ENCODE measurements around the gene EVA1A. TPM values are rescaled to one million over a fixed set of nuclear protein-coding genes. Genes with fewer than 3 reads are reported as not detected.

The EVA1A gene
- total RNA-seq, 3 donors from 2014 or later (not counting 1 experiment from before 2014, with no cell fraction given), result not detected

DNA sequence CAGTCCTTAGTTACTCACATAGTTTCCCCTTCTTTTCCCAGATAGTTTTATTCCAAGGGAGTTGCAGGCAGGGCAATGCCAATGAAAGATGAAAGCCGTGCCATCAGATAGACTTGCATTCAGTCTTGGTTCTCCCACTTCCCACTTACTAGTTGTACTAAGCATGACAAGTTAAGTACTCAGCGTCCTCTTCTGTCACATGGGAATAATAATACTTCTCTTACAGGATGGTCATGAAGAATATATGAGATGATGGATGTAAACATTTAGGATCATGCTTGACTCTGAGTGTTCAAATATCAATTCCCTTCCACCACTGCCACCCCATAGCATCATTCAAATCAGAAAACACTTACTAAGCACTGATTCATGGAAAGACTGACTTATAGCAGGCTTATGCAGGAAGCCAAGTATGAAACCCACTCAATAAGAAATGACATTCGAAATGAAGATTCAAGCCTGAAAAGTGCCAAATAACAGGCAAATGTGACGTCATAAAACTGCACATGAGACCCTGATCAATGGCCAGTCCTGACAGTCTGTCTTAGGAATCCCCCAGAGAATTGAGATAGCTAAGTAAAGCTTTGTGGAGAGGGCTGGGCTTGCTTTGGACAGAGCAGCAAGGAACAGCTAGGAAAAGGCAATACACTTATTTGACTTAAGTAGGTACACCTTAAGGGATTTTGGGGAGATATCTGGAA, 11.1 kb upstream of the EVA1A start:
- TF ChIP-seq, protein P1, sequence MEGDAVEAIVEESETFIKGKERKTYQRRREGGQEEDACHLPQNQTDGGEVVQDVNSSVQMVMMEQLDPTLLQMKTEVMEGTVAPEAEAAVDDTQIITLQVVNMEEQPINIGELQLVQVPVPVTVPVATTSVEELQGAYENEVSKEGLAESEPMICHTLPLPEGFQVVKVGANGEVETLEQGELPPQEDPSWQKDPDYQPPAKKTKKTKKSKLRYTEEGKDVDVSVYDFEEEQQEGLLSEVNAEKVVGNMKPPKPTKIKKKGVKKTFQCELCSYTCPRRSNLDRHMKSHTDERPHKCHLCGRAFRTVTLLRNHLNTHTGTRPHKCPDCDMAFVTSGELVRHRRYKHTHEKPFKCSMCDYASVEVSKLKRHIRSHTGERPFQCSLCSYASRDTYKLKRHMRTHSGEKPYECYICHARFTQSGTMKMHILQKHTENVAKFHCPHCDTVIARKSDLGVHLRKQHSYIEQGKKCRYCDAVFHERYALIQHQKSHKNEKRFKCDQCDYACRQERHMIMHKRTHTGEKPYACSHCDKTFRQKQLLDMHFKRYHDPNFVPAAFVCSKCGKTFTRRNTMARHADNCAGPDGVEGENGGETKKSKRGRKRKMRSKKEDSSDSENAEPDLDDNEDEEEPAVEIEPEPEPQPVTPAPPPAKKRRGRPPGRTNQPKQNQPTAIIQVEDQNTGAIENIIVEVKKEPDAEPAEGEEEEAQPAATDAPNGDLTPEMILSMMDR (IDR thresholded peaks at IDR 0.05), result no peak
- Histone ChIP-seq H3K4me3 (ENCODE audit: low read length) (no peak overlapping the region), H3K4me1 (ENCODE audit: control insufficient read depth, insufficient read depth, low read length) (no peaks in the 10 kb centered on the region), H3K27me3 (ENCODE audit: control insufficient read depth, insufficient read depth, low read length) (peaks cover 5% of the 10 kb centered on the region), H3K36me3 (ENCODE audit: control insufficient read depth, insufficient read depth, low read length) (no peaks in the 10 kb centered on the region), H3K27ac (ENCODE audit: low read length) (no peak overlapping the region), H3K9me3 (ENCODE audit: control insufficient read depth, insufficient read depth, low read length) (no peaks in the 10 kb centered on the region)
- H3K36me3 Mint-ChIP-seq, result no peaks in the 10 kb centered on the region
- ATAC-seq (no peak), DNase-seq (no peak)
- H3K4me1 Mint-ChIP-seq, result no peaks in the 10 kb centered on the region
- peaks cover 2 to 4% of the 10 kb centered on the region in 2 donors for H3K9me3 Mint-ChIP-seq
- no peak overlapping the region for H3K27ac Mint-ChIP-seq
- 80% methylated on average over 3 of the region's 4 CpGs for WGBS (ENCODE audit: insufficient coverage)
- no peak overlapping the region for H3K4me3 Mint-ChIP-seq
- intact Hi-C loops (cut with micrococcal nuclease), result no loop called here
- H3K27me3 Mint-ChIP-seq (ENCODE audit: low read depth in 2 of 2), result peaks cover 13 to 20% of the 10 kb centered on the region in 2 donors

DNA sequence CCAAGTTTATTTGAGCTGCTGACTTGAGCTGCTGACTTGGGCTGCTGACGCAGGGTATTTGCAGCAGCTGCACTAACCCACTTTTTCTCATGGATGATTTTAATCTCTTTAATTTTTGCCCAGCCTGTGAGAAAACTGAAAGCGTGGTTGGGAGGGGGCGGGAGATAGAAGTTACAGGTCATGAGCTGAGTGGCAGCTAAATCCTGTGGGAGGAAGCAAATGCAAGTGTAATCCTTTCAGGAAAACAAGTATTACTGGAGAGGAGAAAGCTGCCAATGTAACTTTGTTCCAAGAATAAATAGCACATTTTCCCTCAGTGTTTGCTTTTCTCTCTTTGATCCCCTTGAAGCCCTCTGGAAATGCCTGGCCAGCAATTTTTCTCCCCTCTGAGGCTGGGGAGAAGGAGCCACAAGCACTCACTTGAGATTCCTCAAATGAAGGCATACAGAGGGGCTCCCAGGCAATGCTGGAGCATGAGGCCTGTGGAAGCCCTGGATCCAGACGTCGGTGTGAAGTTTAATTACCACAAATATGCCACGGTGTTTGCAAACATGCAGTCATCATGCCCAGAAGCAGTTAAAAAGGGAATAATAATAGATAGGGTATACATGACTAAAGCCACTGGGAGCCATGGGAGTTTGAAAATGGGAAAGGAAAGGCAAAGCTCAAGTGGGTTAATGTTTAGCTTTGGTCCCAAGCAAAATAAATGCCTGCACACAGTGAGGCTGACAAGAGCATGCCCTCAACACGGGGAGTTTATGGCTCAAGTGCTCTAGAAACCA, 10.4 kb upstream of the EVA1A start:
- intact Hi-C loops (cut with micrococcal nuclease), result no loop called here
- TF ChIP-seq, protein P1 (IDR thresholded peaks at IDR 0.05), result no peak
- Histone ChIP-seq H3K27me3 (ENCODE audit: control insufficient read depth, insufficient read depth, low read length) (peaks cover 5% of the 10 kb centered on the region), H3K36me3 (ENCODE audit: control insufficient read depth, insufficient read depth, low read length) (no peaks in the 10 kb centered on the region), H3K27ac (ENCODE audit: low read length) (no peak overlapping the region), H3K4me1 (ENCODE audit: control insufficient read depth, insufficient read depth, low read length) (no peaks in the 10 kb centered on the region), H3K4me3 (ENCODE audit: low read length) (no peak overlapping the region), H3K9me3 (ENCODE audit: control insufficient read depth, insufficient read depth, low read length) (no peaks in the 10 kb centered on the region)
- Mint-ChIP-seq H3K4me3 (no peak overlapping the region), H3K27ac (no peak overlapping the region), H3K36me3 (no peaks in the 10 kb centered on the region), H3K9me3 (peaks cover 2 to 4% of the 10 kb centered on the region in 2 donors), H3K27me3 (ENCODE audit: low read depth in 2 of 2) (peaks cover 13 to 20% of the 10 kb centered on the region in 2 donors), H3K4me1 (no peaks in the 10 kb centered on the region)
- ATAC-seq (no peak), DNase-seq (no peak)
- 72% methylated on average over 7 of the region's 7 CpGs for WGBS (ENCODE audit: insufficient coverage)

DNA sequence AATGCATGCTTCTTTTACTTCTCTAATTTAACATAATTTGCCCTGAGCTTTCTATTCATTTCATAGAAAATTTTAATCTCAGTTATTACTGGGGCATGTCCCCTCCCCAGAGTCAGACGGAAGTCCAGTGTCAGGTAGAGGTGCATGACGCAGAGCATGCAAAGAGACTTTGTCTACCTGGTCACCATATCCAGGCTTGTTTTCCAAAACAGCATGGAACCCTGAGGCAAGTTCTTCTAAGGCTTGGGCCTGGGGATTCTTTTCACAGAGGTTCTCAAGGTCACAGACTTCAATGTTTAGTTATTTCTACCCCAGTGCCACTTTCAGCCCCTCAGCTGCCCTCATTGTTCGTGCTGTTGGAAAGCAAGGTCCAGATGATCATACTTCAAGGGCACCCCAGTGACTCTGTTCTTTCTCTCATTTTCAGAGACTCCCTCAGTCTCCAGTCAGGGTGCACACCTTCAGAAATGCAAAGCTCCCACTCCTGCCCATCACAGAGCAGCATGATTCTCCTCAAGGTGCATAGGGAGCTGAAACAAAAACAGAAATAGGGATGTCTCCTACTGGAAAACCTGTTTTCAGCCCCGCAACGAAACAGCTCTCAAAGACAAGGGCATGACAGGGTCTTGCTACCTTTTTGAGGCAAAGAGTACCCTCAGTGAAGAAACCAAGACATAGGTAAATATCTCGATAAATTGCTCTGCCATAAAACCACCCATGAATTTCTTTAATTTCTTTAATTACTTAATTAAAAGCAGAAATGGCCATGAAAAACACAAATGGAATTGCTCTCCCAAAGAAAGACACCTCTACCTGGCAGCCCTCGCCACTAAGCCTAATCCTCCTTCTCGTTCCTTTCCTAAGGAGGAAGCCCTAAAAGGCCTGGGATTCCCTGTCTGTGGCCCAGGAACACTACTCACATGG, 9.5 kb upstream of the EVA1A start:
- Histone ChIP-seq H3K27ac (ENCODE audit: low read length) (no peak overlapping the region), H3K4me3 (ENCODE audit: low read length) (no peak overlapping the region), H3K27me3 (ENCODE audit: control insufficient read depth, insufficient read depth, low read length) (peaks cover 5% of the 10 kb centered on the region), H3K36me3 (ENCODE audit: control insufficient read depth, insufficient read depth, low read length) (no peaks in the 10 kb centered on the region), H3K9me3 (ENCODE audit: control insufficient read depth, insufficient read depth, low read length) (no peaks in the 10 kb centered on the region), H3K4me1 (ENCODE audit: control insufficient read depth, insufficient read depth, low read length) (no peaks in the 10 kb centered on the region)
- Mint-ChIP-seq H3K27ac (no peak overlapping the region), H3K4me1 (no peaks in the 10 kb centered on the region), H3K27me3 (ENCODE audit: low read depth in 2 of 2) (peaks cover 13% of the 10 kb centered on the region in 2 donors), H3K9me3 (peaks cover 2 to 4% of the 10 kb centered on the region in 2 donors), H3K36me3 (no peaks in the 10 kb centered on the region), H3K4me3 (no peak overlapping the region)
- TF ChIP-seq, protein P1 (IDR thresholded peaks at IDR 0.05), result no peak
- WGBS (ENCODE audit: insufficient coverage), result 88% methylated on average over 8 of the region's 8 CpGs
- DNase-seq (no peak), ATAC-seq (no peak)
- intact Hi-C loops (cut with micrococcal nuclease), result no loop called here
